GM12878 (cell line): ENCODE measurements around the gene CACNA2D3. TPM values are rescaled to one million over a fixed set of nuclear protein-coding genes. Genes with fewer than 3 reads are reported as not detected.

Source experiments
- ATAC-seq: fragments of 200-7000 bp; cut with Tn5 transposase; 3 replicates; pipeline ENCODE4 v1.9.1; 2020; ENCODE audit warnings: mild to moderate bottlenecking, moderate library complexity
- BruUV-seq: library from RNA; stranded (reverse); fragments of 400-500 nt; replicated peaks from 2 replicates; lab custom pipeline; 2021; lab: Mats Ljungman, UMichigan
- CTCF ChIA-PET: fragments of 300-600 bp; sonication (Branson Sonifier 250); formaldehyde crosslinking; extraction: SDS; loops from one replicate; lab custom pipeline; 2021; ENCODE audit warnings: inconsistent platforms; lab: Yijun Ruan, JAX
- POLR2A ChIA-PET: fragments of 350-600 bp; formaldehyde crosslinking; extraction: SDS; loops from one replicate; lab custom pipeline; 2021; ENCODE audit warnings: inconsistent platforms; lab: Charles Lee
- RAD21 ChIA-PET: fragments of 300-600 bp; sonication (Branson Sonifier 250); formaldehyde crosslinking; loops from one replicate; lab custom pipeline; 2023; ENCODE audit warnings: antibody characterized with exemption; ENCODE audit not compliant: unreplicated experiment; lab: Charles Lee
- SMC1A ChIA-PET: fragments of 300-600 bp; sonication (Branson Sonifier 250); formaldehyde crosslinking; loops from one replicate; lab custom pipeline; 2023; ENCODE audit not compliant: unreplicated experiment, uncharacterized antibody; lab: Charles Lee
- DNase-seq: peaks from one replicate; pipeline ENCODE4 v3.0.0-alpha.2; 2011; ENCODE audit warnings: low read depth, low spot score
- FAIRE-seq: peaks from 3 replicates; lab custom pipeline; 2011; peaks lifted over from hg19 to GRCh38; lab: Jason Lieb, UNC
- H2AFZ ChIP-seq: 2 replicates; pipeline ENCODE4 v1.6.0; 2011; ENCODE audit warnings: low read depth, low read length, control low read depth; ENCODE audit not compliant: control insufficient read depth
- H3K27ac ChIP-seq: 2 replicates; pipeline ENCODE4 v1.5.1; 2011; ENCODE audit warnings: control low read depth; ENCODE audit not compliant: control insufficient read depth, insufficient read depth
- H3K27me3 ChIP-seq, 2 experiments: replicated peaks in 1 of 2; 2 replicates each; pipeline versions ENCODE4 v1.6.0 to v1.6.1; 2011; ENCODE audit warnings: low read length in 1 of 2; ENCODE audit not compliant: control insufficient read depth in 2 of 2, insufficient read depth in 2 of 2
- H3K36me3 ChIP-seq, 2 experiments: 2 replicates each; pipeline ENCODE4 v1.5.1; 2011; ENCODE audit warnings: low read length in 1 of 2; ENCODE audit not compliant: control insufficient read depth in 2 of 2, insufficient read depth in 2 of 2
- H3K4me1 ChIP-seq: 2 replicates; pipeline ENCODE4 v1.6.1; 2011; ENCODE audit warnings: mild to moderate bottlenecking, low read length, moderate library complexity, mixed read lengths; ENCODE audit not compliant: control insufficient read depth, insufficient read depth
- H3K4me2 ChIP-seq: 2 replicates; pipeline ENCODE4 v1.6.0; 2011; ENCODE audit warnings: control low read depth; ENCODE audit not compliant: control insufficient read depth, insufficient read depth
- H3K4me3 ChIP-seq: fragments of 200-600 bp; sonication (generic); 2 replicates; pipeline ENCODE4 v1.5.1; 2016
- H3K79me2 ChIP-seq: 2 replicates; pipeline ENCODE4 v1.6.0; 2011; ENCODE audit warnings: low read length; ENCODE audit not compliant: control insufficient read depth, insufficient read depth
- H3K9ac ChIP-seq: 2 replicates; pipeline ENCODE4 v1.8.0; 2011; ENCODE audit warnings: low read length, control low read depth, mixed read lengths; ENCODE audit not compliant: control insufficient read depth, insufficient read depth
- H3K9me3 ChIP-seq: replicated peaks from 3 replicates; pipeline ENCODE4 v1.5.1; 2011; ENCODE audit warnings: mild to moderate bottlenecking, low read length; ENCODE audit not compliant: control insufficient read depth, insufficient read depth
- H4K20me1 ChIP-seq: 2 replicates; pipeline ENCODE4 v1.6.0; 2011; ENCODE audit not compliant: control insufficient read depth, insufficient read depth
- CBX3 ChIP-seq: fragments of 200-600 bp; sonication (generic); IDR thresholded peaks from 2 replicates; pipeline ENCODE4 v1.6.1; 2016; ENCODE audit warnings: low read depth, borderline replicate concordance
- CREB1 ChIP-seq: IDR thresholded peaks from 2 replicates; pipeline ENCODE4 v1.6.1; 2012; ENCODE audit warnings: low read depth, mild to moderate bottlenecking, inconsistent platforms
- DPF2 ChIP-seq: fragments of 450-650 bp; IDR thresholded peaks from 2 replicates; pipeline ENCODE4 v1.6.1; 2017; ENCODE audit warnings: mild to moderate bottlenecking
- FOS ChIP-seq: IDR thresholded peaks from 3 replicates; pipeline ENCODE4 v1.6.1; 2011; ENCODE audit warnings: borderline replicate concordance; ENCODE audit not compliant: insufficient read length; ENCODE audit errors: extremely low read depth
- FOXK2 ChIP-seq: fragments of 450-650 bp; IDR thresholded peaks from 2 replicates; pipeline ENCODE4 v1.6.1; 2017; ENCODE audit warnings: mild to moderate bottlenecking, moderate library complexity
- GABPA ChIP-seq: IDR thresholded peaks from 2 replicates; pipeline ENCODE4 v1.6.1; 2014; ENCODE audit warnings: antibody characterized with exemption, low read depth, mild to moderate bottlenecking, inconsistent platforms
- HDAC2 ChIP-seq: fragments of 200-600 bp; sonication (generic); IDR thresholded peaks from 2 replicates; pipeline ENCODE4 v1.6.1; 2017
- NFYA ChIP-seq: IDR thresholded peaks from 2 replicates; pipeline ENCODE4 v1.6.1; 2011; ENCODE audit warnings: low read depth, mild to moderate bottlenecking, low read length, improper control_type of control experiment, borderline replicate concordance
- NRF1 ChIP-seq: conservative IDR thresholded peaks from 2 replicates; pipeline ENCODE4 v1.6.1; 2011; ENCODE audit warnings: mild to moderate bottlenecking, low read depth, low read length, improper control_type of control experiment
- POLR2AphosphoS5 ChIP-seq: IDR thresholded peaks from 2 replicates; pipeline ENCODE4 v1.6.1; 2011; ENCODE audit warnings: mild to moderate bottlenecking, low read length, inconsistent platforms
- SMAD1 ChIP-seq: fragments of 450-650 bp; IDR thresholded peaks from 2 replicates; pipeline ENCODE4 v1.6.1; 2018; ENCODE audit warnings: mild to moderate bottlenecking, low read depth; ENCODE audit not compliant: partially characterized antibody
- SMAD5 ChIP-seq: IDR thresholded peaks from 2 replicates; pipeline ENCODE4 v1.6.1; 2016; ENCODE audit warnings: antibody characterized with exemption, low read depth
- WGBS: methylation state at CpG from one replicate; pipeline ENCODE4 v1.1.6; 2016; ENCODE audit warnings: low lambda C conversion rate; ENCODE audit not compliant: insufficient replicate concordance, insufficient coverage; ENCODE audit errors: missing lambda C conversion rate; 5-methylcytosine and 5-hydroxymethylcytosine counted together
- in situ Hi-C: fragments of 300-500 bp; cut with MboI; formaldehyde crosslinking; loops from 9 replicates; pipeline ENCODE4 v1.14.3; 2018; ENCODE audit warnings: mixed read lengths
- intact Hi-C: fragments of 100-400 bp; cut with micrococcal nuclease; formaldehyde crosslinking; loops from one replicate; pipeline ENCODE4 v1.14.2; 2022; ENCODE audit not compliant: unreplicated experiment
- polyA plus RNA-seq, 11 experiments: library from polyadenylated mRNA; depleted of rRNA in 4 of 11; unstranded in 6 of 11; stranded (reverse) in 5 of 11; fragments of >200 nt; fragmentation: Nextera tagmentation in 4 of 11; fragmentation: Illumina TruSeq in 1 of 11; extraction: Ambion mirVana in 4 of 11; extraction: Trizol in 1 of 11; gene quantifications; 1 replicate in 1 of 11; 2 replicates in 10 of 11; pipeline versions ENCODE4 v1.2.1 to v1.2.3, GENCODE V29; 2011 to 2016; ENCODE audit warnings: inconsistent platforms in 2 of 11, missing spikeins in 2 of 11, low read depth in 1 of 11
- total RNA-seq, 4 experiments: library from RNA; depleted of rRNA in 3 of 4; stranded (reverse); fragments of >200 nt in 3 of 4; fragmentation: Illumina TruSeq in 1 of 4; extraction: Trizol in 1 of 4; gene quantifications; 2 replicates each; pipeline versions ENCODE4 v1.2.1 to v1.2.3, GENCODE V29; 2013 to 2021
- TF ChIP-seq, protein P1 (sequence below): IDR thresholded peaks from 2 replicates; pipeline ENCODE4 v1.6.1; 2012; ENCODE audit warnings: low read depth, low read length, improper control_type of control experiment
- TF ChIP-seq, protein P2 (sequence below): fragments of 450-650 bp; IDR thresholded peaks from 2 replicates; pipeline ENCODE4 v1.6.1; 2018; ENCODE audit warnings: borderline replicate concordance, mild to moderate bottlenecking; ENCODE audit not compliant: partially characterized antibody

Gene CACNA2D3
- total and polyA plus RNA-seq, 10 of the 15 experiments (the other 5 are each of a cell fraction or from before 2014, with no cell fraction given) = not detected

GRCh38 chr3:54849360-54849759 is 727.0 kb downstream of the CACNA2D3 start:
- WGBS = 14% methylated on average over 4 of the region's 4 CpGs
- Histone ChIP-seq H3K4me2 (no peak overlapping the region), H3K36me3 (no peaks in the 10 kb centered on the region), H3K9ac (no peak overlapping the region), H3K4me3 (no peak overlapping the region), H2AFZ (no peak overlapping the region), H3K27ac (no peak overlapping the region), H4K20me1 (no peaks in the 10 kb centered on the region), H3K4me1 (no peaks in the 10 kb centered on the region), H3K27me3 (no peaks in the 10 kb centered on the region), H3K79me2 (no peaks in the 10 kb centered on the region), H3K9me3 (no peaks in the 10 kb centered on the region)
- SMC1A ChIA-PET = no interaction called here
- in situ Hi-C loops = no loop called here
- TF ChIP-seq DPF2 (no peak), SMAD1 (no peak)
- intact Hi-C loops = no loop called here
- BruUV-seq = no TSS peak
- FAIRE-seq (no peak), ATAC-seq (no peak), DNase-seq (no peak)
- CTCF ChIA-PET = interaction anchor here (1.2 to 1.7 kb wide), 2 partner anchors 27 to 419 kb away, joined by 3 to 4 read pairs; no protein-coding TSS in a partner anchor
- POLR2A ChIA-PET = interaction anchor here (0.5 kb wide), 1 partner anchor 9 kb away, joined by 3 read pairs; no protein-coding TSS in a partner anchor
- RAD21 ChIA-PET = no interaction called here

DNA sequence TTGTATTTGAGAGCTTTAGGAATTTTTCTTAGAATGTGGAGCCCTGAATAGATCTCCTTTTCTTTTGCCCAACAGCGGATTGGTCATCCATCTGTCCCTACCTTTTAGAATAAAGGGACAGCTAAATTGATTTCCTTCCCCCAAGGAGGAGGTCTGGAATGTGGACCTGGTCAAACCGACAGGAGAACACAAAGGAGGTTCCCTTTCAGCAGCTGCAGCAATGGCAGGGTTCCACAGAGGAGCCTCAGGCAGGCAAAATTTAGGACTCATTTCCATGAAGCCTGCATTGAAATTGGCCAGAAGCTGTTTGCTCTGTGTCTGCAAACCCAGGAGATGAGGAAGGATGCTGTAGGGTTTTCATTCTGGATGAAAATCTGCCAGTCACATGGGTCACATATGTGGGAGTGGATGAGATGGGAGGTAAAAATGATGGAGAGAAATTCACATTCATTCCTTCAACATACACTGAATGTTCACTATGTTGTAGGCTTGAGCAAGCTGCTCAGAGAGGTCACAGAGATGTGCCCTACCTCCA is 728.2 kb downstream of the CACNA2D3 start:
- no peak overlapping the region for H2AFZ ChIP-seq
- ATAC-seq = no peak
- no peak for DNase-seq
- H3K79me2 ChIP-seq = no peaks in the 10 kb centered on the region
- whole genome bisulfite sequencing = 4% methylated on average over 2 of the region's 2 CpGs
- in situ Hi-C loops = loop anchor here (10.0 kb wide), 3 partner anchors 324 to 1404 kb away; no protein-coding TSS in a partner anchor
- intact Hi-C loops = loop anchor here (5.0 to 10.0 kb wide), 4 partner anchors 423 to 874 kb away; partner anchors contain the start of gene WNT5A
- ChIA-PET POLR2A (no interaction called here), RAD21 (no interaction called here), CTCF (interaction anchor here (1.0 kb wide), 2 partner anchors 9 kb away, joined by 3 read pairs; no protein-coding TSS in a partner anchor), SMC1A (no interaction called here)
- H3K36me3 ChIP-seq = no peaks in the 10 kb centered on the region
- no peaks in the 10 kb centered on the region for H4K20me1 ChIP-seq
- no peaks in the 10 kb centered on the region for H3K4me1 ChIP-seq
- BruUV-seq = no TSS peak
- no peak overlapping the region for H3K9ac ChIP-seq
- no peak overlapping the region for H3K27ac ChIP-seq
- no peak for TF ChIP-seq POLR2AphosphoS5
- TF ChIP-seq NRF1 = no peak
- no peak for TF ChIP-seq SMAD5
- TF ChIP-seq, protein P1, sequence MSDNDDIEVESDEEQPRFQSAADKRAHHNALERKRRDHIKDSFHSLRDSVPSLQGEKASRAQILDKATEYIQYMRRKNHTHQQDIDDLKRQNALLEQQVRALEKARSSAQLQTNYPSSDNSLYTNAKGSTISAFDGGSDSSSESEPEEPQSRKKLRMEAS = no peak
- no peak for TF ChIP-seq FOXK2
- TF ChIP-seq CREB1 = no peak
- TF ChIP-seq, protein P2, sequence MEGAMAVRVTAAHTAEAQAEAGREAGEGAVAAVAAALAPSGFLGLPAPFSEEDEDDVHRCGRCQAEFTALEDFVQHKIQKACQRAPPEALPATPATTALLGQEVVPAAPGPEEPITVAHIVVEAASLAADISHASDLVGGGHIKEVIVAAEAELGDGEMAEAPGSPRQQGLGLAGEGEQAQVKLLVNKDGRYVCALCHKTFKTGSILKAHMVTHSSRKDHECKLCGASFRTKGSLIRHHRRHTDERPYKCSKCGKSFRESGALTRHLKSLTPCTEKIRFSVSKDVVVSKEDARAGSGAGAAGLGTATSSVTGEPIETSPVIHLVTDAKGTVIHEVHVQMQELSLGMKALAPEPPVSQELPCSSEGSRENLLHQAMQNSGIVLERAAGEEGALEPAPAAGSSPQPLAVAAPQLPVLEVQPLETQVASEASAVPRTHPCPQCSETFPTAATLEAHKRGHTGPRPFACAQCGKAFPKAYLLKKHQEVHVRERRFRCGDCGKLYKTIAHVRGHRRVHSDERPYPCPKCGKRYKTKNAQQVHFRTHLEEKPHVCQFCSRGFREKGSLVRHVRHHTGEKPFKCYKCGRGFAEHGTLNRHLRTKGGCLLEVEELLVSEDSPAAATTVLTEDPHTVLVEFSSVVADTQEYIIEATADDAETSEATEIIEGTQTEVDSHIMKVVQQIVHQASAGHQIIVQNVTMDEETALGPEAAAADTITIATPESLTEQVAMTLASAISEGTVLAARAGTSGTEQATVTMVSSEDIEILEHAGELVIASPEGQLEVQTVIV = no peak
- TF ChIP-seq CBX3 = no peak
- TF ChIP-seq HDAC2 = no peak
- no peak for TF ChIP-seq GABPA
- no peak for TF ChIP-seq NFYA
- TF ChIP-seq FOS = no peak
- no peak overlapping the region for H3K4me2 ChIP-seq
- H3K9me3 ChIP-seq = no peaks in the 10 kb centered on the region
- H3K27me3 ChIP-seq = no peaks in the 10 kb centered on the region
- no peak overlapping the region for H3K4me3 ChIP-seq
- FAIRE-seq = no peak
